ENCODE data around the gene POU5F1.
"Not testable (repeated sequence)": the region's sequence is repeated elsewhere in the genome, so short reads cannot be mapped to it uniquely, and the experiment has no call there.

POU5F1 gene

DNA sequence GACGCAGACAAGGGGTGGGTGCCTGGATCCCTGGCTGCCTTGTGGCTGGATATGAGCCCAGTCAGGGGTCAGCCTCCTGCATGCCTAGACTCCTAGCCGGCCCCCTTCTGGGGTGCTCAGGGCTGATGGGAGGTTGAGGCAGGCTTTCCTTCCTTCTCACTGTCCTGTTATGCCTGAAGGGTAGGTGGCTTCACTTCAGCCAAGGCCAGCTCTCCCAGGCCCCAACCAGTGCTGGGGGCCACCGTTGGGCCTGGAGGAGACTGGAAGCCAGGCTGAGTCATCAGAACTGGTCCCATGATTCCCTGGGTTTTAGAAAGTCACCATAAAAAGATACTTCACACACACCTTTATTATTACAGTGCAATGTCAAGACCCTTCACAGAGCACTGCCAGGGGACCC, 2.9 kb upstream of the POU5F1 start:
- TF ChIP-seq CTCF (IDR thresholded peaks at IDR 0.05; ENCODE audit: poor library complexity, severe bottlenecking) = no peak
- no peak for DNase-seq (ENCODE audit: low spot score)
- no peak for ATAC-seq (ENCODE audit: low read depth)
- H3K27ac ChIP-seq (ENCODE audit: poor library complexity, severe bottlenecking) = no peak overlapping the region
- no peaks in the 10 kb centered on the region for H3K4me1 ChIP-seq (ENCODE audit: insufficient read depth, poor library complexity, severe bottlenecking)
- no peaks in the 10 kb centered on the region for H3K9me3 ChIP-seq (ENCODE audit: severe bottlenecking)
- no peaks in the 10 kb centered on the region for H3K27me3 ChIP-seq (ENCODE audit: insufficient read depth, poor library complexity, severe bottlenecking)
- H3K4me3 ChIP-seq (ENCODE audit: severe bottlenecking) = no peak overlapping the region
- no peaks in the 10 kb centered on the region for H3K36me3 ChIP-seq (ENCODE audit: low read depth)

GRCh38 chr6:31172973-31173384, 2.5 kb upstream of the POU5F1 start:
- Histone ChIP-seq H3K27ac (ENCODE audit: poor library complexity, severe bottlenecking) (no peak overlapping the region), H3K36me3 (ENCODE audit: low read depth) (no peaks in the 10 kb centered on the region), H3K4me1 (ENCODE audit: insufficient read depth, poor library complexity, severe bottlenecking) (no peaks in the 10 kb centered on the region), H3K27me3 (ENCODE audit: insufficient read depth, poor library complexity, severe bottlenecking) (no peaks in the 10 kb centered on the region), H3K9me3 (ENCODE audit: severe bottlenecking) (no peaks in the 10 kb centered on the region), H3K4me3 (ENCODE audit: severe bottlenecking) (no peak overlapping the region)
- DNase-seq (ENCODE audit: low spot score) (no peak), ATAC-seq (ENCODE audit: low read depth) (no peak)
- TF ChIP-seq CTCF (IDR thresholded peaks at IDR 0.05; ENCODE audit: poor library complexity, severe bottlenecking) = no peak

GRCh38 chr6:31171931-31172905, 1.7 kb upstream of the POU5F1 start:
- no peaks in the 10 kb centered on the region for H3K9me3 ChIP-seq (ENCODE audit: severe bottlenecking)
- DNase-seq (ENCODE audit: low spot score) (no peak), ATAC-seq (ENCODE audit: low read depth) (0 out of 3 replicates have a peak, but pooled peaks have one; percentile 17)
- no peak for TF ChIP-seq CTCF (IDR thresholded peaks at IDR 0.05; ENCODE audit: poor library complexity, severe bottlenecking)
- H3K4me1 ChIP-seq (ENCODE audit: insufficient read depth, poor library complexity, severe bottlenecking) = no peaks in the 10 kb centered on the region
- no peak overlapping the region for H3K27ac ChIP-seq (ENCODE audit: poor library complexity, severe bottlenecking)
- H3K4me3 ChIP-seq (ENCODE audit: severe bottlenecking) = no peak overlapping the region
- H3K36me3 ChIP-seq (ENCODE audit: low read depth) = no peaks in the 10 kb centered on the region
- H3K27me3 ChIP-seq (ENCODE audit: insufficient read depth, poor library complexity, severe bottlenecking) = no peaks in the 10 kb centered on the region

DNA sequence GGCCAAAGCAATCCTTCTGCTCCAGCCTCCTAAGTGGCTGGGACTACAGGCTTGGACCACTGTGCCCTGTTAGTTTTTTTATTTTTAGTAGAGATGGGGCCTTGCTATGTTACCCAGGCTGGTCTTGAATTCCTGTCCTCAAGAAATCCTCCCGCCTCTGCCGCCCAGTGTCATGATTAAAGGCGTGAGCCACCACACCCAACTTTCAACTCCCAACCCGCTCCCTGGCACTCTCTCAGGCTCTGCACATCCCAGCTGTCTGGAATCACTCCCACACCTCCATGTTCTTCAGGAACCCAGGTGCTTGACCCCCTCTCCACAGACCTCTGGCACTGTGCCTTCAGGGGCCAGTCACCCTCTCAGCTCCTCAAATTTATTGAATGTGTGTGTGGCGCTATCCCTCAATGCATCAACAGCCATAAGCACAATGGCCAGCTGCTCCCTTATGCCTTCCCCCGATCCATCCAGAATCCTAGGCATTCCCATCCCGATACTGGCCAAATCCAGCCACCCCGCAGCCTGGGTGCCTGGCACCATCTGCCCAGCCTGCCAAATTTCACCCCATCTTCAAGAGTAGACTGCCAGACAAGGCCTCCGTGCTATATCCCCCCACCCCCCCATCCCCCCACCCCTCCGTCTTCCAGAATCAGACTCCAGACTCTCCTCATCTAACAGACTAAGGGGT, 647 bp upstream of the POU5F1 start:
- Histone ChIP-seq H3K36me3 (ENCODE audit: low read depth) (no peaks in the 10 kb centered on the region), H3K4me3 (ENCODE audit: severe bottlenecking) (no peak overlapping the region), H3K9me3 (ENCODE audit: severe bottlenecking) (no peaks in the 10 kb centered on the region), H3K27me3 (ENCODE audit: insufficient read depth, poor library complexity, severe bottlenecking) (no peaks in the 10 kb centered on the region), H3K27ac (ENCODE audit: poor library complexity, severe bottlenecking) (no peak overlapping the region), H3K4me1 (ENCODE audit: insufficient read depth, poor library complexity, severe bottlenecking) (no peaks in the 10 kb centered on the region)
- DNase-seq (ENCODE audit: low spot score) = no peak
- TF ChIP-seq CTCF (IDR thresholded peaks at IDR 0.05; ENCODE audit: poor library complexity, severe bottlenecking) = no peak
- ATAC-seq (ENCODE audit: low read depth) = no peak

GRCh38 chr6:31169858-31170599, 453 bp downstream of the POU5F1 start:
- not testable (repeated sequence) for H3K4me1 ChIP-seq (ENCODE audit: insufficient read depth, poor library complexity, severe bottlenecking); DNase-seq (ENCODE audit: low spot score); H3K36me3 ChIP-seq (ENCODE audit: low read depth); H3K27me3 ChIP-seq (ENCODE audit: insufficient read depth, poor library complexity, severe bottlenecking); H3K9me3 ChIP-seq (ENCODE audit: severe bottlenecking); ATAC-seq (ENCODE audit: low read depth); H3K27ac ChIP-seq (ENCODE audit: poor library complexity, severe bottlenecking); H3K4me3 ChIP-seq (ENCODE audit: severe bottlenecking)

Measured in RWPE2 (cell line).